Measurements from ENCODE around the gene EME1.
A peak's percentile ranks its signal among the peaks of the same experiment; 100 is the strongest.

Gene EME1

DNA sequence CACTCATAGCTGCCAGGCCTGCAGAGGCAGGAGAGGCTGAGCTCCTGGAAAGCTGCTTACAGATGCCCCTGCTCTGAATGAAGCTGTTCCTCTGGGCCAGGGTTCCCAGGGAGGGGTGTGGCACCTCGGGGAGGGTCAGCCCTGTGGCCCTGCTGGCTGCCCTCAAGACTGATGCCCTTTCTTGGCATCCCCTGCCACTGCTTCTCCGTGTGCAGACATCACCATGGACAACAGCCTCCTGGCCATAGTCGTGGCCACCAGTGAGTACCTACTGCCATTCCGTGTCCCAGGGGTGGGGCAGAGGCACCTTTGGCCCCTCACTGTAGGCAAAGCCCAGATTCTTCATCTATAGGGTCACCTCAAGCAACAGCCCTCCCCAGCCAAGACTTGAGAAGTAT lies 9.0 kb upstream of the EME1 start:
- peak; percentile 47 for DNase-seq

DNA sequence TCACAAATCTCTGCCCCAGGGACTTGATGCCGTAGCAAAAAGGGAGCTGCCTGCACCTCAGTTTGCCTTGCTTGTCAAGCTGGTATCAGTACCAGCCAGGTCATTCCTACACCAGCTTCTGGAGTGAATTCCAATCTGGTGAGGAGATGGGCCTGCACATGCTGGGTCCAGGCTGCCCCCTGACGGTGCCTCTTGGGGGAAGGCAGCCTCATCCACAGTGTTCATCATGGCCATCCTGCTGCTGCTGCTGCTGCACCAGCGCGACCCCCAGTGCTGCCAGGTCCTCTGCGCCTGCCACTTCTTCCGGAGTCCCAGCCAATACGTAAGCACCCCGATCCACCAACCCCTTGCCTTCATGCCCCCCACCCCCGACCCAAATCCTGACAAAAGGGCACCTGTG lies 8.3 kb upstream of the EME1 start:
- DNase-seq = no peak

DNA sequence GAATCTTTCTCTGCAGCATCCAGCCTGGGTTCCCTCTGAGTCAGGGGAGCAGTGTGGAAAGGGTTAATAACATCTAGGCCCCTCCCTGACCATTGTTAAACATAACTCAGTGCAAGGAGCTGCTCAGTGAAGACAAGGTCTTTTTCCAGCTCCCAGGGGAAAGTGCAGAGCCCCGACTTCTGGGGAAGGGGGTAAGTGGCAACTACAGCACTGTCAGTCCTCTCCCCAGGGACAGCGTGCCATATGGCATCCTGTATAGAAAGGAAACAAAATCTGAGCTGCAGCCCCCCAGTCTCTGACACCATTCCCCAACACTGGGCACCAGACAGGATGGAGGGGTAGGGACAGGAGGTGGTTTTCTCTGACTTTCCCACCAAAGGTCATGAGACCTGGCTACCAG lies 7.9 kb upstream of the EME1 start:
- DNase-seq = no peak

GRCh38 chr17:50365649-50366393 lies 7.2 kb upstream of the EME1 start:
- no peak for DNase-seq

DNA sequence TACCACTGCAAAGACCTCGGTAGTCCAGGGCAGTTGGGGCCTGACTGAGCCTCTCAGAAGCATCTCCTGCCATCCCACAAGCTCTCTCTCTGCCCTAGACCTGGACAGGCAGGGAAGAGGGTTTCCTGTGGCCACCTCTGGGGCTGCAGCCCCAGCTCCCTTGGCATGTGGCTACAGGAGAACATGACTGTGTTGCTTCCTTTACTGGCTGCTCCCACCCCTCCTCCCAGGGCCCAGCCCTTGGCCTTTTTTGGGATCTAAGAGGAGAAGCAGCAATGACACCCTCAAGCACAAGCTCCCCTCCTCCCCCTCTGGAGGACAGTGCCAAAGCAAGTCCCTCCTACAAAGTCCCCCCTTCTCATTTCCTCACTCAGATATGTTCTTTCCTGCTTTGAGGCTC lies 5.6 kb upstream of the EME1 start:
- DNase-seq = no peak

DNA sequence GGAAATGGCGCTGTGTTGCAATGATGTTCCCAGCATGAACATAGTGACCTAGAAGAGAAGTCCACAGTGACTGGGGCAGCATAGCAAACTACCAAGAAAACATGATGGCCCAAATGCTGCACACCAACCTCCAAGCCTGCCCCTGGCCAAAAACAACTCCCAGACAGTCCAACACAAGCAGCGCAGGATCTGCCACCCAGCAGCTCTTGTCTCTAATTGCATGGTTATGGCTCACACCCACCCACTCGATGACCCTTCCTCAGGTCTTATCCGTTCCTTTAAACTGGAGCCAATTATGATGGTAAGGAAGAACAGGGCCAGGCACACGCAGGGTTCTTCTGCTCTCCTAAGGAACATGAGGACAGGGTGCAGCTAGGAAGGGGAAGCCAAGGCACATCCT lies 3.0 kb upstream of the EME1 start:
- no peak for DNase-seq

DNA sequence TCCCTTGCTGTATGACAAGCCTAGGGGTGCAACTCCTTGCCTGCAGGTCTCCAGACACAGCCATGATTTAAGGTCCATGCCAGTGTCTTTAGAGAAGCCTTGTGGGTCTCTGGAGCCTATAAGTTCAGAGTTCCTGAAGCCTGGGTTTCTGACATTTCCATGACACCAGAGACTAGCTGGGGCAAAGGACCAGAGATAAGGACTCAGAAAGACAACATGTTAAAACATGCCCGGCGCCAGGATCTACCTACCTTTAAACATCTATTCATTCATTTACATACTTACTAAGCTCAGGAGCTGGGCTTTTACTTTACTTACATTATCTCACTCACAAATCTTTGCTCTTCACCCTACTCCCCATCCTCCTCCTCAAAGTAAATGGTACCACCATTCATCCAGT lies 1.5 kb upstream of the EME1 start:
- no peak for DNase-seq

GRCh38 chr17:50372222-50372757 lies 739 bp upstream of the EME1 start:
- no peak for DNase-seq

GRCh38 chr17:50373705-50374104 lies 676 bp downstream of the EME1 start:
- no peak for DNase-seq

GRCh38 chr17:50375858-50376538 lies 3.0 kb downstream of the EME1 start:
- DNase-seq = no peak

GRCh38 chr17:50379351-50380132 lies 6.5 kb downstream of the EME1 start:
- no peak for DNase-seq

- DNase-seq = peak; percentile 43
Observed at GRCh38 chr17:50380369-50381259, 7.6 kb downstream of the EME1 start.

DNA sequence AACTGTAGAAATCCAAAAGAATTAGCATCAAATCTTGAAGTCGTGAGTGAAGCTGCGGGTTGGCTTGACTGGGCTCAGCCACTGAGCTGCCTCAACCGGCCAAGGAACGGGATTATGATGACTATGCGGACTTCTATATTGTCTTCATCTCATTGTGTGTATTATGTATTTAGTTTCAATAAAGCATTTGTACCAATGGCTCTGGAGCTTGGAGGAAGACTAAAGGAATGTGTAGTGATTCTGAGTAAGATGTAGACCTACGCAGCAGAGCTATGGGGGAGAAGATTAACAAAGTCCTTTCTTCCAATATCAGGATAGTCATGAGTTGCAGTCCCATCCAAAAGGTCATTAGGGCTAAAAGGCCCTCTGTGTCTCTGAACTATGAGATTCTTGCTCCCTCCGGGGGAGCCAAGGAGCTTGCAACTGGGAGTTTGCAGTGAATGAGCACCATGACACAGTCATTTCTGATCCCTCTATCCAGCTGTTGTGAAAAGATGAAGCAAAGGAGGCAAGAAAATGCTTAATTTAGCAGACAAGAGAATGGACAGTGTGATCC lies 8.3 kb downstream of the EME1 start:
- no peak for DNase-seq

- DNase-seq = no peak
Observed at GRCh38 chr17:50381920-50382319, 8.9 kb downstream of the EME1 start.

GRCh38 chr17:50382931-50383330 lies 9.9 kb downstream of the EME1 start:
- no peak for DNase-seq

GRCh38 chr17:50386510-50386909 lies 13.5 kb downstream of the EME1 start:
- no peak for DNase-seq

DNA sequence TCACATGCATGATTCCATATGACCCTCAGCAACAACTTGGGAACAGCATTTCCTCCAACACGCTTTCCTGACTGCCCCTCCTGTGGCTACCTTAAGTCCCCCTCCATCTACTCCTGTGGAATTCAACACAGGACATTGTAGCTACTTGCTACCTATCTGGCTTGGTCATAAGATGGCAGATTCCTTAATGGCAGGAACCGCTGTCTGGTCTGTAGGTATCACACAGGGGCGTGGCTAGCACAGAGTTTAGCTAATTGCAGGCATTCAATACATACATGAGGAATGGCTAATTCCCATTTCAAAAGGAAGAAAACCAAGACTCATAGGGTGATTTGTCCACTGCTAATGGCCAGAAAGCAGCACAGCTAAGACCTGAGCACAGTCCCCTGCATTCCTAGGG lies 15.7 kb downstream of the EME1 start:
- DNase-seq = no peak

DNA sequence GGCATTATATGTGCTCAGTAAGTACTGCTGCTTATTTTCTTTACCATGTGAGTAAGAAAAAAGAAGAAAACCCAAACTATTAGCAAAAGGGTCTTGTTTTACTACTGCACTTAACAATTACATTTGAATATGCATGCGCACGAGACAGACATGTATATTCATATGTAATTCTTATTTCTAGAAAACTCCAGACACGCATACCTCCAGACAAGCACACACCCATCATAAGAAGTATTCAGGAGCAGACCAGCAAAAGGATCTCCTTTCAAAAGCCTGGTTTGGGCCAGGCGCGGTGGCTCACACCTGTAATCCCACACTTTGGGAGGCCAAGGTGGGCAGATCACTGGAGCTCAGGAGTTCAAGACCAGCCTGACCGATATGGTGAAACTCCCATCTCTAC lies 16.5 kb downstream of the EME1 start:
- DNase-seq = no peak

DNA sequence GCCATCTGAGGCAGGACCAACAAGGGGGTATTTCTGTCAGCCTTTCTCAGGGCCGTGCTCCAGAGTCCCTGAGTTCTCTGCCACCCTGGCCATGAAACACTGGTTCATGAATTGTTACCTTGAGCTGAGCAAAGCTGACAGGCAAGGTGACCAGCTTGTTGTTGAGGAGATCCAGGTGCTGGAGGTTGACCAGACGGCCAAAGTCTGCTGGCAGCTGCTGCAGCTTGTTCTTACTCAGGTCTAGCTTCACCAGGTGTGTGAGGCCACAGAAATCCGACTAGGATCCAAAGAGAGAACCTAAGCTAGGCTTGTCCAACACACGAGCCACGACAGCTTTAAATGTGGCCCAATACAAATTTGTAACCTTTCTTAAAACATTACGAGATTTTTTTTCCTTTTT lies 19.6 kb downstream of the EME1 start:
- no peak for DNase-seq

DNA sequence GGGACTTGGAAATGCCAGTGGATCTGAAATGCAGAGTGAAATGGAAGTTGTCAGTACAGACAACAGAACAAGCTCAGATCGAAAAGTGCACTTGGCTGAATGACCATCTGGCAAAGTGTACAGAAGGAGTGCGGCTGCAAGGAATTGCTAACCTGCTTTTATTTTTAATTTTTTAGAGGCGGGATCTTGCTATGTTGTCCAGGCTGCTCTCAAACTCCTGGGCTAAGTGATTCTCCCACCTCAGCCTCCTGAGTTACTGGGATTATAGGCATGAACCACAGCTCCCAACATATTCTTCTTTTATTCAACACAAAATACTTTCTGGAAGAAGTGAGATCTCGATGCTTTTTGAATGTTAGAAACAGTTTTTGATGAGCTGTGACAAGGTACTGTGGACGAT lies 20.7 kb downstream of the EME1 start:
- DNase-seq = no peak

- DNase-seq = no peak
Observed at GRCh38 chr17:50394711-50395110, 21.7 kb downstream of the EME1 start.
